Measurements from ENCODE around the gene DEPDC5.

DEPDC5 gene

GRCh38 chr22:31925056-31925455 lies 171.2 kb downstream of the DEPDC5 start:
- no peak for DNase-seq (ENCODE audit: low spot score)

DNA sequence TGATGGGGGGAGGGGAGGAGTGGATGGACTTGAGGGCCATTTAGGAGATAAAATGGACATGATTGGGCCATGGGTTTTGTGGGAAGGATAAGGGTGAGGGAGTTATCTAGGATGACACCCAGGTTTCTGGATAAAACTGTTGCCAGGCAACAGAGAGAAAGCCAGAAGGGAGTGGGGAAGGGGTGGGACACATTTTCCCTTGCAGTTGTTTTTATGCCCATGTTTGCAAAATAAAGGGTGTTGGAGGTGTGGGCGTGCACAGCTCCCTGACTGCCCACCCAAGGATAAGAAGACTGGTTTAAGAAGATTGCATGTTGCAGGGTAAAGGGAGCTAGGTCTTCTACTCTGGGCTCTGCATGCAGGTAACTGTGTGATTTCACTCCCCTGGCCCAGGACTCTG lies 172.2 kb downstream of the DEPDC5 start:
- no peak for DNase-seq (ENCODE audit: low spot score)

DNA sequence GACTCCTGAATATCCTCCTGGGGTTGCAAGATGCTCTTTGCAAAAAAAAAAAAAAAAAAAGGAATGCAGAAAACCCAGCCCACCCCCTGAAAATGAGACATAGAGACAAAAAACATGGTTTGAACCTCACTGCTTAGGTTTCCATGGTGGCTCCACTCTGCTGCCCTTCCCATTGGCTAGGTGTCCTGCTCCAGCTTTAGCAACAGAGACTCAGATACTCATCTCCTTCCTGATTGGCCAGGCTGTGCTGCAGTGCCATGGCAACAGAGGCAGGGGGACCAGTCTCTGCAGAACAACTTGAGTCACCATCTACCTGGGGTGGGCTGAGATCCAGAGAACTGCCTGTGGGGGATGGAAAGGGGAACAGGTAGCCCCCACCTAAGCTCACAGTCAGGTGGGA lies 173.2 kb downstream of the DEPDC5 start:
- DNase-seq (ENCODE audit: low spot score): no peak

DNA sequence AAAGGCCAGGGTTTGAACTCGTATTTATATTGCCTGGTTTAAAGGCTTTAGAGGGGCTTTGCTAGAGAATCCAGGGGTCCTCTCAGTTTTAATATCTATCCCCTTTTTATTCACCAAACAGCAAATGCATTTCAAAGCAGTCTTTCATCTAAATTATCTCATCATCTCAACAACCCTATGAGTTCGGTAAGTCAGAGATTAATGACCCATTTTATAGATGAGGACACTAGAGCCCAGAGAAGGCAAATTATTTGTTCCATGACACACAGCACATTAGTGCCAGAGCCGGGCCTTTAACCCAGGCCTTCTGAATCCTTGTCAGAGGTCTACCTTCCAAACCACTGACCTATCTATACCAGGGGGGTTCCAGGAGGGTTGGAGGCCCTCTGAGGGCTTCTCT lies 173.7 kb downstream of the DEPDC5 start:
- no peak for DNase-seq (ENCODE audit: low spot score)

GRCh38 chr22:31929167-31929930 lies 175.5 kb downstream of the DEPDC5 start:
- DNase-seq (ENCODE audit: low spot score): no peak

DNA sequence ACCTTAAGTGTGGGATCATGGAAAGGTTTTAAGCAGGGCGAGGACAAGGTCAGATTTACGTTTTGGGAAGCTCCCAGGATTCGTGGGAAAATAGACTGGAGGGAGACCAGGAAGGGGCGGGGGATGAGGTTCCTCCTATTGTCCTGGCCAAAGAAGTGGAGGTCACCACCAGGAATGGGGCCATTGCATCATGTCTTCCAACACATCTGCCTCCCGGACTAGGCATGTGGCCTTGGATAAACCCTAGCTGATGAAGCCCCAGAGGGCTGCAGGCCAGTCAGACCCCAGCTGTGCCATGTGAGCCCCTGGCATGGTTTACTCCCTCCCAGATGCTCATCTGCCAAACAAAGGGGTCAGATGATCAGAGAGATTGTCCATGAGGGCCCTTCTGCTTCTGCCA lies 179.0 kb downstream of the DEPDC5 start:
- DNase-seq (ENCODE audit: low spot score): no peak

DNA sequence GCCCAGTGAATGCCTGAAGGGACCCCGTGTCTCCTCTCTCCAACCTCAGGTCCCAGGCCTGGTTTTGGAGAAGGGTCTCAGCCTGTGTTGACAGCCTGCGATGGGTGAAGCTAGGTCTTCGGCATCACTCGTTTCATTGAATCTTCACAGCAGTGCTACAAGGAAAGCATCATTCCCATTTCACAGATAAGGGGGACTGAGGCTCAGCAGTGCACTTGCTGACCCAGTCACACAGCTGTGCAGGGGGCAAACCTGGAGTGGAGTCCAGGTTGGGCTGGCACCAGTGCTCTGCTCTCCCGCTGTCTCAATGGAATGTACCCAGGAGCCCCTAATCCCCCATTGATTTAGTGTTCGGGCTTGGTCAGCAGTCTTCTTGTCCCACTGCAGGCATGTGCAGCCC lies 179.6 kb downstream of the DEPDC5 start:
- DNase-seq (ENCODE audit: low spot score): no peak

DNA sequence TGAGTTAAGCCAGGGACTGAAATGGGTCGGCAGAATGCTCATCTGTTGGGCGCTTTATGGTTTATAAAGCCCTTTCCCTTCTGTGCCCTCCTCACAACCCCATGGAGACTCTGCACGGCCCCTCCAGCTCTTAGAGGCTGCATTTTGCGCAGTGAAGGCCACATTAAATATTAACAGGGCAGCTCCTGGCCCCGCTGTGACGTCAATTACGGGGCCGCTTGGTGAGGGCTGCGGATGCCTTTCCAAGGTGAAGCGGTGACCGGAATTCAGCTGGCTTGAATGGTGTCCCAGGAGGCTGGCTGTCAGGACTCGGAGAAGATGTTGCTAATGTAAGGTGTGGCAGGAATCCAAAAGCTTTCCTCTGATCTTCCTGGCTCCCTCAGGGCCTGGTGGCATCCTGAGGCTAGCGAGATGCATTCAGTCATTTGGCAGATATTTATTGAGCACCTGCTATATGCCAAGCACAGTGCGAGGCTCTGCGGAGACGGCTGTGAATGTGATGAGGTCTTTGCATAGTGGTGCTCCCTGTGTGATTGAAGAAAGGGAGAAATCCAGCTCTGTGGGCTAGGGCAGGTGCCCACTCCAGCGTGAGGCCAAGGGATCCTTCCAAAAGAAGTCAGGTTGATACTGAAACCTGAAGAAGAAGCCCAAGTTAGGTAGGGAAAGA lies 180.1 kb downstream of the DEPDC5 start:
- no peak for DNase-seq (ENCODE audit: low spot score)

DNA sequence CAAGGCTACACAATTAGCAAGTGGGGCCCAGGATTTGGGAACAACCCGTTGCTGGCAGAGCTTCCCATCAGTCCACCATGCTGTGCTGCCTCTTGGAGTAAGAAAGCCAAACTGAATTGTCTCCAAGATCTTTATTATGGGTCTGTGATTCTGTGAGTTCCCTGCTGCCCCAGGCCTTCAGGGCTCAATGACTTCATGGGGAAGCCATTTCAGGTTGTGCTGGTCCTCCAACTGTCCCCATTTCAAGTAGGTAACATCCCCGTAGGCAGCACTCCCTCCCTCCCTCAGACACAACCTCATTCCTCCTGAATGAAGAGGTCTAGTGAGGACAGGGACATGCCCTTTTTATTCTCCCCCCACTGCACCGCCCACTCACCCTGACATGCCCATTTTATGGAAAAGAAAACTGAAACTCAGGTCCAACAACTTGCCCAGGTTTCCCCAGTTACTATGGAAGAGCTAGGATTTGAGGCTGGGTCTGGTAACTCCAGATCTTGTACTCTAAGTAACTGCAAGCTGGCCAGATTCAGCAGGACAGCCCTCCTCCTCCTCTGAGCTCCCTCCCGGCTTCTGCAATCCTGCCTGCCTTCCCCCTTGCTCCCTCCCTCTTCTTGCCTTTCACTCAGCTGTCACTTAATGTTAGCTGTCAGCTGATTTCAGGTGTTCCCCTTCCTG lies 182.3 kb downstream of the DEPDC5 start:
- no peak for DNase-seq (ENCODE audit: low spot score)

- DNase-seq (ENCODE audit: low spot score): no peak
Observed at GRCh38 chr22:31937341-31937740, 183.5 kb downstream of the DEPDC5 start.

GRCh38 chr22:31938296-31938695 lies 184.5 kb downstream of the DEPDC5 start:
- DNase-seq (ENCODE audit: low spot score): no peak

- DNase-seq (ENCODE audit: low spot score): no peak
Observed at GRCh38 chr22:31940506-31940905, 186.7 kb downstream of the DEPDC5 start.

DNA sequence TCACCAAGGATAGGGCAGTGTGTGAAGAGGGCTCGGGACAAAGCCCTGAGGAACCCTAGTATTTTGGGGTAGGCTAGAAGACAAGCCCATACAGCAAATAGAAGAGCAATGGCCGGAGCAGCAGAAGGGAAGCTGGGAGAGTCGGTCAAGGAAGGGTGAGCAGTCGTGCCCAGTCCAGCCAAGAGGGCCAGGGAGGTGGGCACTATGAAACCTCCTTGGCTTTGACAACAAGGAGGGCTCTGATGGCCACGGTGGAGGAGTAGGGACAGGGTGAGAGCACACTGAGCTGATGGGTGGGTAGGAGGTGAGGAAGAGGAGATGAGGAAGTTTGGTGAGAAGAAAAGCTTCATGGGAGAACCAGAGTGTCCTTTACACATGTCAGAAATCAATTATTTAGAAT lies 188.3 kb downstream of the DEPDC5 start:
- DNase-seq (ENCODE audit: low spot score): no peak

- DNase-seq (ENCODE audit: low spot score): no peak
Observed at GRCh38 chr22:31943206-31943977, 189.6 kb downstream of the DEPDC5 start.

- peak; percentile 92 for DNase-seq (ENCODE audit: low spot score)
Observed at GRCh38 chr22:31943978-31944699, 190.3 kb downstream of the DEPDC5 start, which contains the start of gene YWHAH. TSS of gene YWHAH (plus strand) at chr22:31944535. CDS start at chr22:31944734, 199 bp downstream.

- DNase-seq (ENCODE audit: low spot score): peak; percentile 35
Observed at GRCh38 chr22:31944700-31945442, 191.1 kb downstream of the DEPDC5 start.

- peak; percentile 21 for DNase-seq (ENCODE audit: low spot score)
Observed at GRCh38 chr22:31945443-31945855, 191.6 kb downstream of the DEPDC5 start.

- peak; percentile 38 for DNase-seq (ENCODE audit: low spot score)
Observed at GRCh38 chr22:31945971-31946680, 192.3 kb downstream of the DEPDC5 start.

GRCh38 chr22:31947296-31947695 lies 193.5 kb downstream of the DEPDC5 start:
- peak; percentile 38 for DNase-seq (ENCODE audit: low spot score)

- DNase-seq (ENCODE audit: low spot score): no peak
Observed at GRCh38 chr22:31948002-31948401, 194.2 kb downstream of the DEPDC5 start.
